Activated CD8-positive, alpha-beta memory T cell treated with anti-CD3 and anti-CD28 coated beads, Interleukin-2, amount 10 ng/mL, durations not matched to agents 7 days and 5 days (primary cell): ENCODE measurements around the gene INF2. TPM values are rescaled to one million over a fixed set of nuclear protein-coding genes. Genes with fewer than 3 reads are reported as not detected.
"Not testable (repeated sequence)": the region's sequence is repeated elsewhere in the genome, so short reads cannot be mapped to it uniquely, and the experiment has no call there.

Experiments
- ATAC-seq: fragments of 150-1000 bp; cut with Tn5 transposase; one replicate; pipeline ENCODE4 v1.10.0; 2021; ENCODE audit warnings: moderate library complexity
- CTCF ChIA-PET: fragments of 350-600 bp; sonication (Branson Sonifier 250); formaldehyde crosslinking; loops from one replicate; lab custom pipeline; 2021; ENCODE audit warnings: antibody characterized with exemption; lab: Charles Lee
- DNase-seq: peaks from one replicate; pipeline ENCODE4 v3.0.0-alpha.2; 2020
- H3K27ac Mint-ChIP-seq: one replicate; pipeline ENCODE4 v1.8.0; 2021; ENCODE audit warnings: mild to moderate bottlenecking, mixed read lengths
- H3K27me3 Mint-ChIP-seq: one replicate; pipeline ENCODE4 v1.8.0; 2021; ENCODE audit warnings: mixed read lengths
- H3K36me3 Mint-ChIP-seq: one replicate; pipeline ENCODE4 v1.8.0; 2021; ENCODE audit warnings: mild to moderate bottlenecking, mixed read lengths
- H3K4me1 Mint-ChIP-seq: one replicate; pipeline ENCODE4 v1.8.0; 2021; ENCODE audit warnings: mixed read lengths
- H3K4me3 Mint-ChIP-seq: one replicate; pipeline ENCODE4 v1.8.0; 2021; ENCODE audit warnings: mild to moderate bottlenecking, moderate library complexity, mixed read lengths
- H3K9me3 Mint-ChIP-seq: one replicate; pipeline ENCODE4 v1.8.0; 2022; ENCODE audit warnings: low read depth, mixed read lengths
- total RNA-seq, 2 experiments: library from RNA; stranded (reverse); gene quantifications; one replicate each; pipeline ENCODE4 v1.2.3, GENCODE V29; 2021

Gene INF2
- total RNA-seq, 2 experiments from 2014 or later: 59.9 to 63.6 TPM

- Mint-ChIP-seq H3K27me3 (no peaks in the 10 kb centered on the region), H3K36me3 (no peaks in the 10 kb centered on the region), H3K4me3 (no peak overlapping the region), H3K4me1 (peaks cover 35% of the 10 kb centered on the region), H3K27ac (no peak overlapping the region), H3K9me3 (no peaks in the 10 kb centered on the region)
- DNase-seq: no peak
- CTCF ChIA-PET: no interaction called here
- no peak for ATAC-seq
Measured at GRCh38 chr14:104749111-104749649, 59.8 kb downstream of the INF2 start.

DNA sequence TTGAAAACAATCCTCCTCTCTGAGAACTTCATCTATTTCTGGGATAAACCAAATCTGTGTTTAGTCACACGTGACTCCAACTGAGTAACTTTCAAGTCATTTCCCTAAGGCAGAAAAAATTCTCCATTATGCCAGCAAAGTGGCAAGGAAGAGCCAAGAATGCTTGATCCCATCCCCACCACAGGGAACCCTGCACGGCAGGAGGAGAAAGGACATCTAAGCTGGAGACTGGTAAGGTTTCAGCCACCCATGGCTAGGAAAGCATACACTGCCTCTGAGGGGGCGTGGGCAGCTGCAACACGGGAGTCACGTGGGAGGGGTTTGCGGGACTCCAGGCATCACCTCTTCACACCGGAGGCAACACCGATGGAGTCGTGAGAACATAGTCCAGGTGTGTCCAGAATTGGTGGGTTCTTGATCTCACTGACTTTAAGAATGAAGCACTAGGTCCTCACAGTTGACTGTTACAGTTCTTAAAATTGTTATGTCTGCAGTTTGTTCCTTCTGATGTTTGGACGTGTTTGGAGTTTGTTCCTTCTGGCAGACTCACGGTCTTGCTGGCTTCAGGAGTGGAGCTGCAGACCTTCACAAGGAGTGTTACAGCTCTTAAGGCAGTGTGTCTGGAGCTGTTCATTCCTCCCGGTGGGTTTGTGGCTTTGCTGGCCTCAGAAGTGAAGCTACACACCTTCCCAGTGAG is 60.8 kb downstream of the INF2 start:
- H3K4me3 Mint-ChIP-seq: no peak overlapping the region
- no peak overlapping the region for H3K27ac Mint-ChIP-seq
- CTCF ChIA-PET: interaction anchor here (1.2 kb wide), 1 partner anchor 18 kb away, joined by 3 read pairs; no protein-coding TSS in a partner anchor
- no peak for DNase-seq
- no peaks in the 10 kb centered on the region for H3K27me3 Mint-ChIP-seq
- peaks cover 2% of the 10 kb centered on the region for H3K36me3 Mint-ChIP-seq
- H3K4me1 Mint-ChIP-seq: peaks cover 36% of the 10 kb centered on the region
- no peak for ATAC-seq
- H3K9me3 Mint-ChIP-seq: no peaks in the 10 kb centered on the region

DNA sequence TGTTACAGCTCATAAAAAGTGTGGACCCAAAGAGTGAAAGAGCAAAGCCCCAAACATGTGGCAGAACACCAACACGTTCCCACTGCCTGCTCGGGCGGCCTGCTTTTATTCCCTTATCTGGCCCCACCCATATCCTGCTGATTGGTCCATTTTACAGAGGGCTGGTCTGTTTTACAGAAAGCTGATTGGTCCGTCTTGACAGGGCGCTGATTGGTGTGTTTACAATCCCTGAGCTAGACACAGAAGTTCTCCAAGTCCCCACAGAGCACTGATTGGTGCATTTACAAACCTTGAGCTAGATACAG is 61.3 kb downstream of the INF2 start:
- Mint-ChIP-seq H3K4me3 (peak overlapping the region; percentile 47), H3K4me1 (peaks cover 36% of the 10 kb centered on the region)
- not testable (repeated sequence) for H3K27me3 Mint-ChIP-seq, DNase-seq, H3K27ac Mint-ChIP-seq, H3K36me3 Mint-ChIP-seq, H3K9me3 Mint-ChIP-seq, ATAC-seq
- CTCF ChIA-PET: interaction anchor here (1.0 to 1.2 kb wide), 2 partner anchors 18 to 75 kb away, joined by 3 read pairs; no protein-coding TSS in a partner anchor

- Mint-ChIP-seq H3K27ac (peak overlapping the region; percentile 89), H3K27me3 (no peaks in the 10 kb centered on the region), H3K36me3 (peaks cover 13% of the 10 kb centered on the region), H3K9me3 (no peaks in the 10 kb centered on the region), H3K4me1 (peaks cover 36% of the 10 kb centered on the region), H3K4me3 (peak overlapping the region; percentile 87)
- ATAC-seq: no peak
- peak; percentile 50 for DNase-seq
- CTCF ChIA-PET: interaction anchor here (0.5 to 8.9 kb wide), 21 partner anchors 12 to 729 kb away, joined by 3 to 76 read pairs (median 3); partner anchors contain the start of genes ADSS1 and ZBTB42
Measured at GRCh38 chr14:104751539-104752422, 62.4 kb downstream of the INF2 start.

GRCh38 chr14:104752423-104752734 is 63.0 kb downstream of the INF2 start:
- H3K4me1 Mint-ChIP-seq: peaks cover 41% of the 10 kb centered on the region
- H3K27me3 Mint-ChIP-seq: no peaks in the 10 kb centered on the region
- peak overlapping the region; percentile 89 for H3K27ac Mint-ChIP-seq
- ATAC-seq (peak; percentile 4), DNase-seq (no peak)
- H3K4me3 Mint-ChIP-seq: peak overlapping the region; percentile 87
- H3K36me3 Mint-ChIP-seq: peaks cover 13% of the 10 kb centered on the region
- no peaks in the 10 kb centered on the region for H3K9me3 Mint-ChIP-seq
- CTCF ChIA-PET: interaction anchor here (0.5 to 8.9 kb wide), 21 partner anchors 9 to 832 kb away, joined by 3 to 76 read pairs (median 3); partner anchors contain the start of genes ADSS1 and ZBTB42

DNA sequence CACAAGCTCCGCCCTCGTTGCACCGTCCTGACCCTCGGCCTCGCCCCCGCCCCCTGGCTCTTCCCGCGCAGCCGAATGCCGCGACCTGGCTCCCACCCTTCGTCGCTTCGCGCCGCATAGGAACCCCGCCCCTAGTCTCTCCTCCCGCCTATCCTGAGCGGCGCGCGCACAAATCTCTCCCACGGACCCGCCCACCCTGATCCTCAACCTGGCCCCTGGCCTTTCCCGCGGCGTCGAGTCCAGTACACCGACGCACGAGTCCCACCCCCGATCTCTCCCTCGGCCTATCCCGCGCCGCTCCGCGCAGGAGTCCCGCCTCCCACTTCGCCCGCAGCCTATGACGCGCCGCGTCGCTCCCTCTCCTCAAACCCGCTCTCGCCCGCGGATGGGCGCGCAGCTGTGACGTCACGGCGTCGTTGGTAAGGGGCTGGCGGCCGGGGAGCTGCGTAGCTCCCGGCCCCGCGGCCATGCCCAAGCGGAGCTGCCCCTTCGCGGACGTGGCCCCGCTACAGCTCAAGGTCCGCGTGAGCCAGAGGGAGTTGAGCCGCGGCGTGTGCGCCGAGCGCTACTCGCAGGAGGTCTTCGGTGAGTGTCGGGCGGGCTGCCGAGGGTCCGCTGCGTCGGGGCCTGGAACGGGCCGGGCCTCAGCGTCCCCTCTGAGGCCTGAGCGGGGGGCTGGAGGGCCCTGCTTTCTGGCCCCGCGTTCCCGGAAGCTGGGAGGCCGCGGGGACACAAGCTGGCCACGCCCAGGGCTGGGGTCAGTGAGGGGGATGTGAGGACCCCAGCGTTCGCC is 63.5 kb downstream of the INF2 start, which contains the start of gene SIVA1:
Gene SIVA1, plus strand, starts transcription at position 413 of the 793 bp plus-strand sequence. Its CDS starts 55 bp downstream, at position 468.
- Mint-ChIP-seq H3K27ac (peak within 1 kb of the TSS; percentile 89), H3K4me3 (peak within 1 kb of the TSS; percentile 87), H3K9me3 (no peaks in the 10 kb centered on the region), H3K27me3 (no peaks in the 10 kb centered on the region), H3K4me1 (peaks cover 45% of the 10 kb centered on the region), H3K36me3 (peaks cover 15% of the 10 kb centered on the region)
- ATAC-seq: peak; percentile 94
- DNase-seq: peak; percentile 100
- CTCF ChIA-PET: interaction anchor here (0.5 to 8.9 kb wide), 21 partner anchors 10 to 833 kb away, joined by 3 to 76 read pairs (median 3); partner anchors contain the start of genes ADSS1 and ZBTB42

DNA sequence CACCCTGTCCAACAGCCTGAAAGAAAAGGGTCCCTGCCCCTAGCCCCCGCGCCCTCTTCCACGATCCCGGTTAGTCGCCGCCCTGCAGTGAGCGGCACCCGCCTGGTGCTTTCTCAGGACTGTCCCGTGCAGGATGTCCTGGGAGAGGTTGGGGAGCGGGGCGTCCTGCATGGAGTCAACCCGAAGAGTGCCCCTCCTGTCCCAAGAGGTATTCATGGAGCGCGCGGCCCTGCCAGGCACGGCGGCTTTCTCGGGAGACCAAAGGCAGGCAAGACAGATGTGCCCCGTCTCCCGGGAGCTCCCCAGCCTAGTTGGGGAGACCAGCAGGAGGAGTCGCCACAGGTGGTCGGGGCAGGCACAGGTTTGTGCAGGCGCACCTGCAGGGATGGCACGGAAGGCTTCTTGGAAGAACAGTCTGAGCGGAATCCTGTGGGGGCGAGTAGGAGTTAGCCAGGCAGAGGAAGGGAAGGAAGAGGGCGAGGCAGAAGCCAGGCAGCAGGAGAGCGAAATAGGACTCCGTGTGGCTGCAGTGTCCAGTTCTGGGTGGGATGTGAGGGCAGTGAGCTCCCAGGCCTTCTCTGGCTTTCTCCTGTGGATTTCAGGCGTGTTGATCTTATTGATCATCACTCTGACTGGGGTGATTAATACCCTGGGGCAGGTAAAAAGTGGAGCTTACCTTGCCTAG is 64.3 kb downstream of the INF2 start:
- no peaks in the 10 kb centered on the region for H3K27me3 Mint-ChIP-seq
- H3K4me1 Mint-ChIP-seq: peaks cover 45% of the 10 kb centered on the region
- H3K9me3 Mint-ChIP-seq: no peaks in the 10 kb centered on the region
- CTCF ChIA-PET: interaction anchor here (1.1 to 8.9 kb wide), 9 partner anchors 10 to 73 kb away, joined by 3 to 76 read pairs (median 4); no protein-coding TSS in a partner anchor
- H3K4me3 Mint-ChIP-seq: peak overlapping the region; percentile 87
- peaks cover 15% of the 10 kb centered on the region for H3K36me3 Mint-ChIP-seq
- DNase-seq (peak; percentile 49), ATAC-seq (no peak)
- H3K27ac Mint-ChIP-seq: peak overlapping the region; percentile 84

- H3K36me3 Mint-ChIP-seq: peaks cover 17% of the 10 kb centered on the region
- H3K27ac Mint-ChIP-seq: peak overlapping the region; percentile 84
- peak overlapping the region; percentile 87 for H3K4me3 Mint-ChIP-seq
- H3K27me3 Mint-ChIP-seq: no peaks in the 10 kb centered on the region
- peaks cover 45% of the 10 kb centered on the region for H3K4me1 Mint-ChIP-seq
- DNase-seq: no peak
- CTCF ChIA-PET: interaction anchor here (1.1 to 8.9 kb wide), 5 partner anchors 9 to 72 kb away, joined by 3 to 76 read pairs (median 12); no protein-coding TSS in a partner anchor
- no peaks in the 10 kb centered on the region for H3K9me3 Mint-ChIP-seq
- ATAC-seq: no peak
Measured at GRCh38 chr14:104754213-104754851, 64.9 kb downstream of the INF2 start.

- Mint-ChIP-seq H3K27me3 (no peaks in the 10 kb centered on the region), H3K36me3 (peaks cover 19% of the 10 kb centered on the region), H3K4me3 (no peak overlapping the region), H3K27ac (no peak overlapping the region), H3K4me1 (peaks cover 42% of the 10 kb centered on the region), H3K9me3 (no peaks in the 10 kb centered on the region)
- DNase-seq (no peak), ATAC-seq (no peak)
- CTCF ChIA-PET: interaction anchor here (1.6 to 8.9 kb wide), 4 partner anchors 8 to 32 kb away, joined by 4 to 76 read pairs (median 9); partner anchors contain the start of gene ADSS1
Measured at GRCh38 chr14:104755621-104756020, 66.2 kb downstream of the INF2 start.

DNA sequence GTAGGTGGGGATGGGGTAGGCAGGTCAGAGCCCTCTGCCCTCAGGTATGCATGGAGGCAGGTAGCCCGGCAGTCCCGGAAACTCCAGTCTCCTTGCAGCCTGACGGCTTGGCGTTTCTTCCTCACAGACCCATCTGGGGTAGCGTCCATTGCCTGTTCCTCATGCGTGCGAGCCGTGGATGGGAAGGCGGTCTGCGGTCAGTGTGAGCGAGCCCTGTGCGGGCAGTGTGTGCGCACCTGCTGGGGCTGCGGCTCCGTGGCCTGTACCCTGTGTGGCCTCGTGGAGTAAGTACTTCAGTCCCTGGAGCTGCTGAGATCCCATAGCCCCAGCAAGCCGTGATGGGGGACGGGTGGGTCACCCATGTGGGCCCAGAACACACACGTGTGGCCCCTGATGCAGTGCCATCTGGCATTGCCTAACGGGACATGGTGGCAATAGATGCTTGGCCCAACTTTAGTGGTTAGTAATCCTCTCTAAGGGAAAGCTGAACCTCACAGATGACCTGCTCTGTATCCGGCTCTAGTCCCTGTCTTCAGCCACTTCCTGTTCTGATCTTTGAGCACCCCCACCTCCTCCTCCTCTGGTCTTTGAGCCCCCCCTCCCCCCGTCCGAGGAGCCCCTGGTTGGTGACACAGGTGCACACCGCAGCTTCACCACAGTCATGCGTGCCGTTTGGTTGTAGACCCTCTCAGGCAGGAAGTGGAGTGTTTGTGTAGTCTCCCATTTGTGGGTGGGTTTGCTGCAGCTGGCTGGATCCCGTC is 67.2 kb downstream of the INF2 start:
- Mint-ChIP-seq H3K27me3 (no peaks in the 10 kb centered on the region), H3K4me1 (peaks cover 42% of the 10 kb centered on the region), H3K27ac (peak overlapping the region; percentile 77), H3K36me3 (peaks cover 20% of the 10 kb centered on the region), H3K9me3 (no peaks in the 10 kb centered on the region), H3K4me3 (no peak overlapping the region)
- ATAC-seq (no peak), DNase-seq (peak; percentile 70)
- CTCF ChIA-PET: interaction anchor here (0.6 to 8.9 kb wide), 3 partner anchors 11 to 69 kb away, joined by 3 to 76 read pairs (median 6); partner anchors contain the start of gene ADSS1

- Mint-ChIP-seq H3K27ac (peak overlapping the region; percentile 77), H3K9me3 (no peaks in the 10 kb centered on the region), H3K36me3 (peaks cover 22% of the 10 kb centered on the region), H3K4me3 (no peak overlapping the region), H3K27me3 (no peaks in the 10 kb centered on the region), H3K4me1 (peaks cover 42% of the 10 kb centered on the region)
- DNase-seq (no peak), ATAC-seq (no peak)
- CTCF ChIA-PET: interaction anchor here (0.6 to 8.9 kb wide), 2 partner anchors 10 to 69 kb away, joined by 3 to 76 read pairs; no protein-coding TSS in a partner anchor
Measured at GRCh38 chr14:104757238-104757585, 67.8 kb downstream of the INF2 start.
